GM12891 (cell line): ENCODE measurements around the gene FHIT.

ENCODE experiments used
- DNase-seq: peaks from one replicate; pipeline ENCODE4 v3.0.0; 2011; ENCODE audit warnings: low spot score; ENCODE audit not compliant: insufficient read length
- FAIRE-seq: peaks from 2 replicates; lab custom pipeline; 2011; peaks lifted over from hg19 to GRCh38; lab: Jason Lieb, UNC
- PAX5 ChIP-seq: IDR thresholded peaks from 2 replicates; pipeline ENCODE4 v1.6.1; 2011; ENCODE audit warnings: low read length, moderate library complexity, mild to moderate bottlenecking; ENCODE audit not compliant: insufficient read depth, severe bottlenecking
- POLR2A ChIP-seq: IDR thresholded peaks from 2 replicates; pipeline ENCODE4 v1.6.1; 2011; ENCODE audit warnings: low read depth, low read length, control low read depth
- POLR2AphosphoS5 ChIP-seq: IDR thresholded peaks from 2 replicates; pipeline ENCODE4 v1.6.1; 2011; ENCODE audit warnings: low read depth, low read length, control low read depth
- POU2F2 ChIP-seq: IDR thresholded peaks from 2 replicates; pipeline ENCODE4 v1.6.1; 2011; ENCODE audit warnings: low read depth, mild to moderate bottlenecking, control low read depth, low read length, moderate library complexity
- SPI1 ChIP-seq: IDR thresholded peaks from 2 replicates; pipeline ENCODE4 v1.6.1; 2011; ENCODE audit warnings: low read depth, low read length, control low read depth
- TAF1 ChIP-seq: IDR thresholded peaks from 2 replicates; pipeline ENCODE4 v1.6.1; 2011; ENCODE audit warnings: low read depth, low read length, control low read depth

FHIT gene

GRCh38 chr3:60160822-60161748 is 1090.2 kb downstream of the FHIT start:
- TF ChIP-seq POLR2A (no peak), SPI1 (no peak), POU2F2 (no peak), POLR2AphosphoS5 (no peak), PAX5 (no peak), TAF1 (no peak)
- FAIRE-seq (no peak), DNase-seq (no peak)

- FAIRE-seq = no peak
- TF ChIP-seq POLR2AphosphoS5 = no peak
- no peak for TF ChIP-seq SPI1
- no peak for TF ChIP-seq TAF1
- TF ChIP-seq PAX5 = no peak
- TF ChIP-seq POLR2A = no peak
- no peak for TF ChIP-seq POU2F2
- DNase-seq = no peak
Measured at GRCh38 chr3:60160111-60160821, 1091.0 kb downstream of the FHIT start.

GRCh38 chr3:60158035-60158434 is 1093.2 kb downstream of the FHIT start:
- FAIRE-seq (no peak), DNase-seq (no peak)

GRCh38 chr3:60154011-60154410 is 1097.2 kb downstream of the FHIT start:
- DNase-seq (no peak), FAIRE-seq (no peak)
- TF ChIP-seq PAX5 = no peak
- no peak for TF ChIP-seq POLR2A
- TF ChIP-seq TAF1 = no peak
- TF ChIP-seq SPI1 = no peak
- TF ChIP-seq POLR2AphosphoS5 = no peak
- no peak for TF ChIP-seq POU2F2

More at GRCh38 chr3:60158035-60158434, 1093.2 kb downstream of the FHIT start:
- TF ChIP-seq POLR2A = no peak
- TF ChIP-seq POU2F2 = no peak
- TF ChIP-seq POLR2AphosphoS5 = no peak
- no peak for TF ChIP-seq TAF1

GRCh38 chr3:60153221-60153999 is 1097.8 kb downstream of the FHIT start:
- FAIRE-seq = no peak
- no peak for TF ChIP-seq TAF1
- no peak for TF ChIP-seq POU2F2
- no peak for TF ChIP-seq POLR2AphosphoS5
- TF ChIP-seq SPI1 = no peak
- no peak for TF ChIP-seq POLR2A
- no peak for TF ChIP-seq PAX5
- DNase-seq = no peak

- FAIRE-seq (no peak), DNase-seq (no peak)
- no peak for TF ChIP-seq POLR2A
- no peak for TF ChIP-seq SPI1
- no peak for TF ChIP-seq POLR2AphosphoS5
- TF ChIP-seq TAF1 = no peak
- no peak for TF ChIP-seq PAX5
- no peak for TF ChIP-seq POU2F2
Measured at GRCh38 chr3:60149501-60149900, 1101.8 kb downstream of the FHIT start.

GRCh38 chr3:60147249-60147950 is 1103.9 kb downstream of the FHIT start:
- no peak for TF ChIP-seq TAF1
- no peak for TF ChIP-seq POLR2AphosphoS5
- TF ChIP-seq POU2F2 = no peak
- no peak for TF ChIP-seq PAX5
- TF ChIP-seq POLR2A = no peak
- no peak for TF ChIP-seq SPI1
- DNase-seq (no peak), FAIRE-seq (no peak)

GRCh38 chr3:60146121-60146520 is 1105.1 kb downstream of the FHIT start:
- TF ChIP-seq SPI1 (no peak), POLR2A (no peak), POLR2AphosphoS5 (no peak), PAX5 (no peak), TAF1 (no peak), POU2F2 (no peak)
- FAIRE-seq (no peak), DNase-seq (no peak)

- no peak for FAIRE-seq
- TF ChIP-seq POLR2AphosphoS5 = no peak
- TF ChIP-seq POU2F2 = no peak
- TF ChIP-seq POLR2A = no peak
- no peak for TF ChIP-seq TAF1
- TF ChIP-seq PAX5 = no peak
- DNase-seq = no peak
Measured at GRCh38 chr3:60144071-60144470, 1107.2 kb downstream of the FHIT start.
